H1 (cell line): Measurements from ENCODE around the gene OTOGL. TPM values are rescaled to one million over a fixed set of nuclear protein-coding genes. Genes with fewer than 3 reads are reported as not detected.

Experiments
- CTCF ChIA-PET: fragments of 300-600 bp; sonication (Branson Sonifier 250); formaldehyde crosslinking; loops from one replicate; lab custom pipeline; 2021; ENCODE audit not compliant: partially characterized antibody; lab: Charles Lee
- POLR2A ChIA-PET: fragments of 300-600 bp; sonication (Branson Sonifier 250); formaldehyde crosslinking; loops from one replicate; lab custom pipeline; 2021; ENCODE audit warnings: inconsistent platforms; ENCODE audit not compliant: partially characterized antibody; lab: Charles Lee
- DNase-seq, 2 experiments: peaks; one replicate each; pipeline versions ENCODE4 v3.0.0 to v3.0.0-alpha.2; 2010 to 2022; ENCODE audit warnings: low spot score in 2 of 2, low read depth in 1 of 2, mixed read lengths in 1 of 2
- FAIRE-seq: peaks from 2 replicates; lab custom pipeline; 2011; peaks lifted over from hg19 to GRCh38; lab: Jason Lieb, UNC
- H2AFZ ChIP-seq: 2 replicates; pipeline ENCODE4 v1.8.1; 2012; ENCODE audit warnings: low read length, inconsistent platforms
- H2AK5ac ChIP-seq: 2 replicates; pipeline ENCODE4 v1.6.1; 2013; ENCODE audit warnings: low read depth, low read length
- H2BK120ac ChIP-seq: replicated peaks from 2 replicates; pipeline ENCODE3; 2013; ENCODE audit warnings: low read depth, low read length, inconsistent platforms
- H2BK12ac ChIP-seq: 2 replicates; pipeline ENCODE4 v1.6.1; 2013; ENCODE audit warnings: low read depth, low read length
- H2BK15ac ChIP-seq: 2 replicates; pipeline ENCODE4 v1.6.1; 2013; ENCODE audit warnings: low read length
- H2BK20ac ChIP-seq: 2 replicates; pipeline ENCODE4 v1.6.1; 2013; ENCODE audit warnings: low read length
- H2BK5ac ChIP-seq: 2 replicates; pipeline ENCODE4 v1.6.1; 2013; ENCODE audit warnings: low read depth, low read length
- H3K14ac ChIP-seq: 2 replicates; pipeline ENCODE4 v1.6.1; 2013; ENCODE audit warnings: inconsistent platforms; ENCODE audit not compliant: insufficient read length
- H3K18ac ChIP-seq: 2 replicates; pipeline ENCODE4 v1.6.1; 2013; ENCODE audit warnings: low read length; ENCODE audit errors: extremely low read depth
- H3K23ac ChIP-seq: 2 replicates; pipeline ENCODE4 v1.6.1; 2013; ENCODE audit warnings: inconsistent platforms; ENCODE audit not compliant: insufficient read length
- H3K23me2 ChIP-seq: 2 replicates; pipeline ENCODE4 v1.6.1; 2013; ENCODE audit warnings: low read depth, low read length
- H3K27ac ChIP-seq: 2 replicates; pipeline ENCODE4 v1.6.1; 2011; ENCODE audit warnings: low read depth, low read length, inconsistent platforms
- H3K27me3 ChIP-seq, 4 experiments: replicated peaks in 1 of 4; 1 replicate in 1 of 4; 2 replicates in 3 of 4; pipeline versions ENCODE4 v1.6.1 to v1.8.1; 2011 to 2013; ENCODE audit warnings: low read length in 3 of 4, mild to moderate bottlenecking in 3 of 4, inconsistent platforms in 2 of 4, mixed read lengths in 2 of 4, moderate library complexity in 1 of 4; ENCODE audit not compliant: control insufficient read depth in 3 of 4, insufficient read depth in 3 of 4; ENCODE audit errors: extremely low read depth in 1 of 4
- H3K36me3 ChIP-seq, 4 experiments: 2 replicates each; pipeline versions ENCODE4 v1.6.1 to v1.8.1; 2011 to 2013; ENCODE audit warnings: mild to moderate bottlenecking in 4 of 4, low read length in 3 of 4, moderate library complexity in 2 of 4, control low read depth in 1 of 4, inconsistent platforms in 1 of 4; ENCODE audit not compliant: insufficient read depth in 4 of 4, control insufficient read depth in 2 of 4
- H3K4ac ChIP-seq: replicated peaks from 2 replicates; pipeline ENCODE3; 2013; ENCODE audit warnings: low read length, low read depth, mixed read lengths, inconsistent platforms; ENCODE audit not compliant: insufficient read length
- H3K4me1 ChIP-seq, 4 experiments: replicated peaks in 1 of 4; 1 replicate in 1 of 4; 2 replicates in 3 of 4; pipeline versions ENCODE4 v1.6.1 to v1.8.1; 2011 to 2013; ENCODE audit warnings: low read length in 3 of 4, inconsistent platforms in 2 of 4, mixed read lengths in 1 of 4; ENCODE audit not compliant: insufficient read depth in 4 of 4, control insufficient read depth in 3 of 4
- H3K4me2 ChIP-seq, 2 experiments: 2 replicates each; pipeline versions ENCODE4 v1.6.1 to v1.8.1; 2011 to 2013; ENCODE audit warnings: low read depth in 2 of 2, low read length in 2 of 2, control low read depth in 1 of 2, inconsistent platforms in 1 of 2, mild to moderate bottlenecking in 1 of 2; ENCODE audit not compliant: insufficient read depth in 1 of 2
- H3K4me3 ChIP-seq, 4 experiments: fragments of 200-600, 300-600 bp in 1 of 4; sonication (generic), shearing (Covaris generic), sonication (Bioruptor Twin) in 1 of 4; 2 replicates each; pipeline versions ENCODE4 v1.5.1 to v1.8.1; 2011 to 2016; ENCODE audit warnings: low read length in 4 of 4, low read depth in 3 of 4, control low read depth in 2 of 4, inconsistent platforms in 2 of 4, mild to moderate bottlenecking in 2 of 4, mixed read lengths in 1 of 4, moderate library complexity in 1 of 4; ENCODE audit not compliant: insufficient read depth in 2 of 4; ENCODE audit errors: extremely low read depth in 1 of 4
- H3K56ac ChIP-seq: replicated peaks from 2 replicates; pipeline ENCODE3; 2013; ENCODE audit warnings: low read depth, mild to moderate bottlenecking, mixed read lengths, low read length, inconsistent platforms; ENCODE audit not compliant: insufficient read length
- H3K79me1 ChIP-seq: 2 replicates; pipeline ENCODE4 v1.6.1; 2013; ENCODE audit warnings: low read depth, low read length, control low read depth
- H3K79me2 ChIP-seq, 2 experiments: 2 replicates each; pipeline versions ENCODE4 v1.6.1 to v1.8.1; 2012 to 2013; ENCODE audit warnings: low read length in 2 of 2, mild to moderate bottlenecking in 2 of 2, inconsistent platforms in 1 of 2; ENCODE audit not compliant: insufficient read depth in 2 of 2, control insufficient read depth in 1 of 2
- H3K9ac ChIP-seq, 4 experiments: replicated peaks in 1 of 4; 1 replicate in 1 of 4; 2 replicates in 3 of 4; pipeline versions ENCODE4 v1.6.1 to v1.8.1; 2011 to 2013; ENCODE audit warnings: low read depth in 3 of 4, low read length in 3 of 4, control low read depth in 2 of 4, mild to moderate bottlenecking in 2 of 4, moderate library complexity in 2 of 4, inconsistent platforms in 1 of 4; ENCODE audit errors: extremely low read depth in 1 of 4
- H3K9me3 ChIP-seq, 2 experiments: 2 replicates each; pipeline versions ENCODE4 v1.6.1 to v1.8.1; 2012 to 2013; ENCODE audit warnings: mild to moderate bottlenecking in 2 of 2, moderate library complexity in 2 of 2, control low read depth in 1 of 2, inconsistent platforms in 1 of 2, low read depth in 1 of 2, low read length in 1 of 2, mixed read lengths in 1 of 2; ENCODE audit not compliant: insufficient read depth in 2 of 2
- H4K20me1 ChIP-seq, 2 experiments: replicated peaks in 1 of 2; 2 replicates each; pipeline versions ENCODE3 to v1.8.1; 2011 to 2013; ENCODE audit warnings: inconsistent platforms in 2 of 2, low read length in 2 of 2, mild to moderate bottlenecking in 1 of 2; ENCODE audit not compliant: insufficient read depth in 2 of 2, control insufficient read depth in 1 of 2
- H4K5ac ChIP-seq: 2 replicates; pipeline ENCODE4 v1.6.1; 2013; ENCODE audit warnings: low read length, low read depth, mixed read lengths, inconsistent platforms; ENCODE audit not compliant: insufficient read length
- H4K8ac ChIP-seq: 2 replicates; pipeline ENCODE4 v1.8.0; 2013; ENCODE audit warnings: mild to moderate bottlenecking, moderate library complexity, low read length, inconsistent platforms; ENCODE audit not compliant: insufficient read depth; ENCODE audit errors: extremely low read depth
- H4K91ac ChIP-seq: replicated peaks from 2 replicates; pipeline ENCODE3; 2013; ENCODE audit warnings: low read length, mixed read lengths, inconsistent platforms; ENCODE audit not compliant: insufficient read length
- JUND ChIP-seq: IDR thresholded peaks from 2 replicates; pipeline ENCODE4 v1.6.1; 2011; ENCODE audit warnings: mild to moderate bottlenecking, improper control_type of control experiment, low read length
- KDM4A ChIP-seq: IDR thresholded peaks from one replicate; pipeline ENCODE4 v1.7.1; 2012; ENCODE audit warnings: low read depth, mild to moderate bottlenecking, moderate library complexity, low read length, inconsistent platforms; ENCODE audit not compliant: severe bottlenecking
- NANOG ChIP-seq: IDR thresholded peaks from 2 replicates; pipeline ENCODE4 v1.6.1; 2011; ENCODE audit warnings: low read length, low read depth, mild to moderate bottlenecking, inconsistent platforms; ENCODE audit not compliant: insufficient read depth, poor library complexity, severe bottlenecking
- NRF1 ChIP-seq: IDR thresholded peaks from 2 replicates; pipeline ENCODE4 v1.6.1; 2011; ENCODE audit warnings: mild to moderate bottlenecking, low read depth, low read length, improper control_type of control experiment
- POLR2AphosphoS5 ChIP-seq: IDR thresholded peaks from 2 replicates; pipeline ENCODE4 v1.6.1; 2011; ENCODE audit warnings: low read depth, low read length
- POU5F1 ChIP-seq: IDR thresholded peaks from 2 replicates; pipeline ENCODE4 v1.6.1; 2011; ENCODE audit warnings: low read depth, mild to moderate bottlenecking, low read length, moderate library complexity
- SP1 ChIP-seq: IDR thresholded peaks from 2 replicates; pipeline ENCODE4 v1.6.1; 2011; ENCODE audit warnings: low read depth, low read length
- TEAD4 ChIP-seq: IDR thresholded peaks from 2 replicates; pipeline ENCODE4 v1.6.1; 2012; ENCODE audit warnings: low read depth, low read length, inconsistent platforms, mixed read lengths
- WGBS, 2 experiments: shearing (Covaris generic) in 1 of 2; methylation state at CpG; one replicate each; pipeline versions ENCODE4 v1.1.6 to v1.1.7; 2013 to 2015; ENCODE audit warnings: low lambda C conversion rate in 2 of 2, mixed read lengths in 2 of 2, inconsistent platforms in 1 of 2, low coverage in 1 of 2, missing lambda C conversion rate in 1 of 2; ENCODE audit not compliant: insufficient replicate concordance in 2 of 2, insufficient coverage in 1 of 2, insufficient read length in 1 of 2; ENCODE audit errors: extremely low coverage in 1 of 2, missing lambda C conversion rate in 1 of 2; 5-methylcytosine and 5-hydroxymethylcytosine counted together
- polyA plus RNA-seq, 7 experiments: library from polyadenylated mRNA; depleted of rRNA in 3 of 7; stranded (reverse) in 5 of 7; unstranded in 2 of 7; fragments of >200 nt in 5 of 7; fragments of 200-250 nt in 2 of 7; gene quantifications; 1 replicate in 5 of 7; 2 replicates in 1 of 7; 4 replicates in 1 of 7; pipeline versions ENCODE4 v1.2.1 to v1.2.3, GENCODE V29; 2011 to 2013; ENCODE audit warnings: missing spikeins in 2 of 7, mixed read lengths in 2 of 7
- total RNA-seq: library from RNA; stranded (reverse); fragmentation: NEBNext Ultra II Directional; extraction: Animal tissue kit (Norgen Biotek cat#: 25700); gene quantifications from 2 replicates; pipeline ENCODE4 v1.2.1, GENCODE V29; 2021

Gene OTOGL
- total and polyA plus RNA-seq, 2 of the 8 experiments (the other 6 are each of a cell fraction or from before 2014, with no cell fraction given), result 0.12 to 0.17 TPM

GRCh38 chr12:80320121-80320678 lies 220.9 kb downstream of the OTOGL start:
- no peak overlapping the region for H2AFZ ChIP-seq
- no peak overlapping the region for H2BK15ac ChIP-seq
- H3K9ac ChIP-seq, result no peak overlapping the region
- no peak overlapping the region for H4K8ac ChIP-seq
- no peak overlapping the region for H2BK12ac ChIP-seq
- peak; percentile 88 for FAIRE-seq
- no peaks in the 10 kb centered on the region for H3K79me1 ChIP-seq
- peak in 1 of 2 experiments; percentile 27 for DNase-seq
- no peak overlapping the region for H3K4ac ChIP-seq
- no peaks in the 10 kb centered on the region; a peak in 1 of 7 replicates for H3K27me3 ChIP-seq
- H4K5ac ChIP-seq, result no peak overlapping the region
- no peak overlapping the region for H3K4me2 ChIP-seq
- H3K36me3 ChIP-seq, result no peaks in the 10 kb centered on the region
- WGBS, 2 experiments, result 11% methylated on average over 2 of the region's 2 CpGs; no CpG with 5 or more reads in 1 of the 2 experiments
- peaks cover 1 to 9% (median 5%) of the 10 kb centered on the region in 4 experiments; a peak in 4 of 7 replicates for H3K4me1 ChIP-seq
- no peak overlapping the region for H2BK120ac ChIP-seq
- ChIA-PET POLR2A (no interaction called here), CTCF (no interaction called here)
- no peak overlapping the region for H3K14ac ChIP-seq
- no peaks in the 10 kb centered on the region for H3K79me2 ChIP-seq
- H3K23ac ChIP-seq, result no peak overlapping the region
- no peak overlapping the region for H3K56ac ChIP-seq
- no peak overlapping the region for H2BK5ac ChIP-seq
- H2BK20ac ChIP-seq, result no peak overlapping the region
- no peaks in the 10 kb centered on the region for H4K20me1 ChIP-seq
- no peaks in the 10 kb centered on the region; the same call in 1 of the 2 replicates for H3K23me2 ChIP-seq
- no peak overlapping the region for H3K27ac ChIP-seq
- no peak overlapping the region for H2AK5ac ChIP-seq
- H3K4me3 ChIP-seq, result peak overlapping the region in 1 of 4 experiments; percentile 17; a peak in 1 of 8 replicates
- H4K91ac ChIP-seq, result no peak overlapping the region
- H3K9me3 ChIP-seq, result no peaks in the 10 kb centered on the region
- H3K18ac ChIP-seq, result no peak overlapping the region
- TF ChIP-seq POU5F1 (peak; percentile 65; the same call in 1 of the 2 replicates), JUND (no peak), TEAD4 (peak; percentile 79), NRF1 (no peak), POLR2AphosphoS5 (no peak), SP1 (0 out of 2 replicates have a peak, but pooled peaks have one; percentile 20), NANOG (peak; percentile 63), KDM4A (no peak)
